GM23338 (cell line): ENCODE measurements around the gene ATG7. TPM values are rescaled to one million over a fixed set of nuclear protein-coding genes. Genes with fewer than 3 reads are reported as not detected.

Experiments
- ATAC-seq: fragments of 200-7000 bp; cut with Tn5 transposase; 3 replicates; pipeline ENCODE4 v1.9.1; 2020
- DNase-seq: peaks from one replicate; pipeline ENCODE4 v3.0.0-alpha.2; 2015; ENCODE audit warnings: low spot score
- H2AFZ ChIP-seq: fragments of 200-600 bp; sonication (generic); 2 replicates; pipeline ENCODE4 v1.8.0; 2016; ENCODE audit warnings: antibody characterized with exemption, mild to moderate bottlenecking, moderate library complexity
- H3F3A ChIP-seq: fragments of 200-600 bp; sonication (generic); replicated peaks from 2 replicates; pipeline ENCODE4 v1.8.0; 2017; ENCODE audit warnings: antibody characterized with exemption, mixed run types, low read depth
- H3K27ac ChIP-seq: fragments of 200-600 bp; sonication (generic); 2 replicates; pipeline ENCODE4 v1.6.1; 2016; ENCODE audit warnings: low read depth
- H3K27me3 ChIP-seq: fragments of 200-600 bp; sonication (generic); 2 replicates; pipeline ENCODE4 v1.8.0; 2016; ENCODE audit warnings: mild to moderate bottlenecking, mixed run types, moderate library complexity; ENCODE audit not compliant: insufficient read depth
- H3K36me3 ChIP-seq: fragments of 200-600 bp; sonication (generic); 2 replicates; pipeline ENCODE4 v1.8.0; 2016; ENCODE audit warnings: mild to moderate bottlenecking; ENCODE audit not compliant: insufficient read depth
- H3K4me1 ChIP-seq: fragments of 200-600 bp; sonication (generic); 2 replicates; pipeline ENCODE4 v1.8.0; 2016; ENCODE audit warnings: mild to moderate bottlenecking, moderate library complexity; ENCODE audit not compliant: insufficient read depth
- H3K4me2 ChIP-seq: fragments of 200-600 bp; sonication (generic); 2 replicates; pipeline ENCODE4 v1.7.1; 2017; ENCODE audit warnings: mixed run types
- H3K4me3 ChIP-seq: fragments of 200-600 bp; sonication (generic); 2 replicates; pipeline ENCODE4 v1.6.1; 2016; ENCODE audit warnings: mixed run types
- H3K79me2 ChIP-seq: fragments of 200-600 bp; sonication (generic); replicated peaks from 2 replicates; pipeline ENCODE4 v1.8.0; 2017; ENCODE audit warnings: mild to moderate bottlenecking; ENCODE audit not compliant: insufficient read depth
- H3K9me2 ChIP-seq: fragments of 200-600 bp; sonication (generic); 2 replicates; pipeline ENCODE4 v1.8.0; 2017; ENCODE audit not compliant: insufficient read depth
- H4K20me1 ChIP-seq: fragments of 200-600 bp; sonication (generic); replicated peaks from 2 replicates; pipeline ENCODE4 v1.8.0; 2017; ENCODE audit warnings: mild to moderate bottlenecking; ENCODE audit not compliant: insufficient read depth
- H3K27ac Mint-ChIP-seq: 2 replicates; pipeline ENCODE4 v1.8.0; 2020; ENCODE audit warnings: inconsistent platforms, mild to moderate bottlenecking, moderate library complexity, mixed read lengths
- H3K27me3 Mint-ChIP-seq: 3 replicates; pipeline ENCODE4 v1.8.0; 2022; ENCODE audit warnings: low read depth, mild to moderate bottlenecking, moderate library complexity, mixed read lengths, inconsistent platforms; ENCODE audit not compliant: insufficient read depth, poor library complexity
- H3K36me3 Mint-ChIP-seq: 3 replicates; pipeline ENCODE4 v1.8.0; 2021; ENCODE audit warnings: low read depth, mild to moderate bottlenecking, inconsistent platforms, moderate library complexity, mixed read lengths
- H3K4me1 Mint-ChIP-seq: 3 replicates; pipeline ENCODE4 v1.8.0; 2020; ENCODE audit warnings: mild to moderate bottlenecking, inconsistent platforms, mixed read lengths
- H3K4me3 Mint-ChIP-seq: 3 replicates; pipeline ENCODE4 v1.8.0; 2021; ENCODE audit warnings: moderate library complexity, mild to moderate bottlenecking, inconsistent platforms, mixed read lengths
- H3K9me3 Mint-ChIP-seq: 3 replicates; pipeline ENCODE4 v1.8.0; 2020; ENCODE audit warnings: moderate library complexity, mild to moderate bottlenecking, inconsistent platforms, mixed read lengths
- CREB1 ChIP-seq: fragments of 250-450 bp; sonication (Bioruptor Pico); IDR thresholded peaks from 2 replicates; pipeline ENCODE4 v1.5.0; 2020; ENCODE audit warnings: low read depth, mild to moderate bottlenecking, moderate library complexity
- CTCF ChIP-seq, 2 experiments: fragments of 200-600 bp in 1 of 2; sonication (generic) in 1 of 2; conservative IDR thresholded peaks; 2 replicates each; pipeline versions ENCODE4 v1.5.1 to v1.6.1; 2016 to 2017; ENCODE audit warnings: antibody characterized with exemption in 2 of 2, low read depth in 2 of 2, mild to moderate bottlenecking in 2 of 2, moderate library complexity in 1 of 2
- ETS1 ChIP-seq: IDR thresholded peaks from 2 replicates; pipeline ENCODE4 v1.6.1; 2016; ENCODE audit warnings: antibody characterized with exemption
- EZH2 ChIP-seq: fragments of 200-600 bp; sonication (generic); IDR thresholded peaks from one replicate; pipeline ENCODE4 v1.8.0; 2017; ENCODE audit warnings: antibody characterized with exemption, mild to moderate bottlenecking, low read depth; ENCODE audit not compliant: unreplicated experiment
- EZH2phosphoT487 ChIP-seq: fragments of 200-600 bp; sonication (generic); IDR thresholded peaks from one replicate; pipeline ENCODE4 v1.8.1; 2018; ENCODE audit warnings: antibody characterized with exemption; ENCODE audit not compliant: unreplicated experiment
- NANOG ChIP-seq: IDR thresholded peaks from 2 replicates; pipeline ENCODE4 v1.6.1; 2016; ENCODE audit warnings: antibody characterized with exemption, borderline replicate concordance
- POLR2AphosphoS5 ChIP-seq: IDR thresholded peaks from 2 replicates; pipeline ENCODE4 v1.6.1; 2016; ENCODE audit warnings: antibody characterized with exemption, low read depth
- REST ChIP-seq: IDR thresholded peaks from one replicate; pipeline ENCODE4 v1.6.1; 2018; ENCODE audit warnings: antibody characterized with exemption; ENCODE audit not compliant: unreplicated experiment
- STAT1 ChIP-seq: IDR thresholded peaks from one replicate; pipeline ENCODE4 v1.6.1; 2016; ENCODE audit warnings: antibody characterized with exemption; ENCODE audit not compliant: unreplicated experiment
- ZNF114 ChIP-seq: fragments of 250-450 bp; sonication (Bioruptor Pico); IDR thresholded peaks from 2 replicates; pipeline ENCODE4 v1.5.0; 2020; ENCODE audit warnings: mild to moderate bottlenecking, moderate library complexity
- ZNF331 ChIP-seq: fragments of 250-450 bp; sonication (Bioruptor Pico); IDR thresholded peaks from 2 replicates; pipeline ENCODE4 v1.5.0; 2020; ENCODE audit warnings: low read depth, mild to moderate bottlenecking, moderate library complexity
- ZNF462 ChIP-seq: fragments of 250-450 bp; sonication (Bioruptor Pico); IDR thresholded peaks from 2 replicates; pipeline ENCODE4 v1.5.0; 2020; ENCODE audit warnings: mild to moderate bottlenecking, moderate library complexity
- polyA plus RNA-seq: library from polyadenylated mRNA; unstranded; fragments of >200 nt; fragmentation: Nextera tagmentation; extraction: Ambion mirVana; gene quantifications from 2 replicates; pipeline ENCODE4 v1.2.1, GENCODE V29; 2016
- total RNA-seq: library from RNA; depleted of rRNA; stranded (reverse); fragments of >200 nt; shearing (Covaris generic); gene quantifications from 2 replicates; pipeline ENCODE4 v1.2.3, GENCODE V29; 2014

The ATG7 gene
- total and polyA plus RNA-seq, 2 experiments from 2014 or later: 16.2 to 36.7 TPM

- TF ChIP-seq ZNF462 (CRISPR knock-in tag): no peak
Measured at GRCh38 chr3:11587766-11588165, 315.6 kb downstream of the ATG7 start (continued).

- Histone ChIP-seq H3K27me3 (no peaks in the 10 kb centered on the region), H3K79me2 (peaks cover 94% of the 10 kb centered on the region), H3K36me3 (no peaks in the 10 kb centered on the region), H3K4me3 (no peak overlapping the region), H3K4me2 (no peak overlapping the region), H3K9me2 (no peaks in the 10 kb centered on the region), H3K27ac (no peak overlapping the region), H3K4me1 (peaks cover 40% of the 10 kb centered on the region), H3F3A (0 out of 2 replicates have a peak, but pooled peaks cover 2% of the 10 kb centered on the region), H4K20me1 (peaks cover 17% of the 10 kb centered on the region; the same call in 1 of the 2 replicates), H2AFZ (no peak overlapping the region)
- ATAC-seq (no peak), DNase-seq (no peak)
- H3K4me3 Mint-ChIP-seq: no peak overlapping the region
- peak overlapping the region; percentile 45; the same call in 1 of the 2 replicates for H3K27ac Mint-ChIP-seq
- H3K27me3 Mint-ChIP-seq: peaks cover 6% of the 10 kb centered on the region
- H3K36me3 Mint-ChIP-seq: no peaks in the 10 kb centered on the region; the same call in 2 of the 3 replicates
- H3K9me3 Mint-ChIP-seq: no peaks in the 10 kb centered on the region; the same call in 1 of the 3 replicates
- peaks cover 70% of the 10 kb centered on the region for H3K4me1 Mint-ChIP-seq
- no peak for TF ChIP-seq CTCF (conservative IDR thresholded peaks at IDR 0.05; ENCODE audit: low read depth in 2 of 2)
- no peak for TF ChIP-seq NANOG
- no peak for TF ChIP-seq POLR2AphosphoS5
- TF ChIP-seq CREB1 (CRISPR knock-in tag): no peak
- TF ChIP-seq ETS1: no peak
- no peak for TF ChIP-seq EZH2
- TF ChIP-seq STAT1: no peak
- TF ChIP-seq ZNF114 (CRISPR knock-in tag): no peak
- TF ChIP-seq EZH2phosphoT487: no peak
- no peak for TF ChIP-seq ZNF331
- TF ChIP-seq REST: no peak
Measured at GRCh38 chr3:11588338-11588737, 316.1 kb downstream of the ATG7 start.
